Left hindlimb (tissue), 1 donor: ENCODE data around the gene FHIT.

Experiments
- DNase-seq: peaks from one replicate; pipeline ENCODE4 v3.0.0-alpha.2; 2018

The FHIT gene

GRCh38 chr3:60065227-60065868 lies 1185.9 kb downstream of the FHIT start:
- no peak for DNase-seq

DNA sequence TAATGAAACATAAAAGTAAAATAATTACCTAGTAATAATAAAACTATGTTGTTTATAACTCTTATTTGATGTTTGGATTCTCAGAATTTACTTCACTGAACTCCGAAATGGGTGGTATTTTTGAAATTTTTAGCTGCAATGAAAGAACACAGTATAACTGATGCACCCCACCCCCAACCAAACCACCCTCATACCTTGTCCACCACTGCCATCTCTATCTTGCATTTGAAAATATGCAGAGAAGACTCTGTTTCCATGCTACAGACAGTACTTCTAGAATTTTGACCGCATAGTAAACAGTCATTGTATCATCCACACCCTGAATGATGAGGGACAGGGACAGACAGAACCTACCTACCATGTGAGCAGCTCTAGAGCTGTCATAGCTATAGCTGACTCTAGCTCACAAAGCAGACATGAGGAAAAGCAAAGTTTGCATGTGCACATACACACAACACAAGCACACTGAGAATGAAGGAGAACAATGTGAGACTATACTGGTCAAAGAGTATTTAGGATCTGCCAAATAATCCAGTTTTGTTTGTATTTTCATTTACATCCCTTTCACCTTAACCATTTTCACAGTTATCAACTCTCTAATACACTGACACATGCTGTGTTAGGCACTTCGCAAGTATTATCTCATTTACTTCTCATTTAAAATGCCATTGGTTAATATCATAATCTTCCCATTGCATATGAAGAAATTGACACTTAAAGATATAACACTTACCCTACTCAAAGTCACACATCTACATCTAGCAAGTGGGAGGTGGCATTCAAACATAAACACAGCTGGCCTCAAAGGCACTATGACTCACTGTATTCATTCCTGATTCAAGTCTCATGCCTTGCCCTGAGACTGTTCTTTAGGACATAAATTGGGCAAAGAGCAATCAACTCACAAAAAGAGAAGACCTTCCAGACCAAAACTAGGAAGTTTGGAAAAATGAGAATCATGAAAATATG lies 1186.8 kb downstream of the FHIT start:
- no peak for DNase-seq

DNA sequence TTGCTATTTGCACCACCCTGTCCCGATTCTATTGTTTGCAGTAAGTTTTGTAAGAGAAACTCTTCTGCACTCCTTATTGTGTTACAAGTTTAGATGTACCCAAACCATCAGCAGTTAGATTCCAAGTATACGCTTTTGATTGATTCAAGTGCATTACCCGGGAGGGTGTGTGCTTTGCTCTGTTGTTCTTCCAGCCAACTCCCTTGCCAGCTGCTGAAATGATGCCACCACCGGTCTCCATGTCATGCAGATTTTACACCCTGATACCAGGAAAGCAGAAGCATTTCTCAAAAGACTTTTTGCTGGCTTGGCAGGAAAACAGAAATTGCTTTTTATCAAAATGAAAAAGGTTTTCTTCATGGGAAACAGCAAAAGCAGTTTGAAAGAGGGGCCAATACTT lies 1194.8 kb downstream of the FHIT start:
- no peak for DNase-seq

GRCh38 chr3:60055765-60056164 lies 1195.5 kb downstream of the FHIT start:
- DNase-seq: peak; percentile 26

DNA sequence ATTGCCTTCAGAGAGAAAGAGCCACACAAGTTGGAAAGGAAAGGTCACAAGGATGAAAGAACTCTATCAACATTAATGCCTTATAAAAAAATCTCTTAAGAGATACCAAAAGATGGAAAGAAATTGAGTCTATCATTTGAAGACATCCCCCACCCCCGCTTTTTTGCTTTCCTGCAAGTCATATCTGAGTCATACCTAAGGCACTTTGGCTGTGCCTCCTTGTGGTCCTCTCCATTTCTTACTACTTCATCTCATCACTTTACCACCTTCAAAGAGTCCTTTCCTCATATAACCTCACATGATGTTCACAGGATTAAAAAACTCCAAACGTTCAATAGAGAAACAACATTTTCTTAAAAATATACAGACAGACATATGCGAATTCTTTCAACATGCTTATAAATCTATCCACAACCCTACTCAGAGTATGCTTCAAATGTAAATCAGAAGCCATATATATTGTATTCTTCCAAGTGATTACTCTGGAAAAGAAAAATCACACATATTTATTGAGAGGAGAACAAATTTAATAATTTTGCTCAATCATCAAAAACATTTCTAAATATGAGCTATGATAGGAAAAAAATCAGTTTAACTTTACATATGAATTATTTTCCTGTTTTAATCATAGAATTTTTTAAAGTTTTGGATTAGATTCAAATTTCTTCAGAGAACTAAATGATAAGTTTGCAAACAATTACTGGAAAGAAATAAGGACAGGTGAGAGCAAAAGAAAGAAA lies 1197.6 kb downstream of the FHIT start:
- no peak for DNase-seq

DNA sequence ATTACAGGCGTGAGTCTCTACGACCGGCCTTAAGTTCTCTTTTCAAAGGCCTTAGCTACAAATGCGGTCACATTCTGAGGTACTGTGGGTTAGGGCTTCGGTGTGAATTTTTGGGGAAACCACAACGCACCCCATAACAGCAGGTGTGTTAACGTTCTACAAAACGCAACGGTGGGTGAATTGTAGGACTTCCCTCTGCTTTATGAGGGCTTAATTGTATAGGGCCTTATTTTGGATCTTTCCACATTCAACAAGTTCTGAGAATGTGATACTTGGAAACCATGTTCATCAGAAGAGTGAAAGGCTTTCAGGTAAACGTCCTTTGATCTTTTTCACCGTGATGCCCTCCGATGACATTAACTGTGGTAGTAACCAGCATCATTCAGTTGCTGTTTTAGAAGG lies 1202.8 kb downstream of the FHIT start:
- no peak for DNase-seq

- no peak for DNase-seq
Measured at GRCh38 chr3:60047426-60048200, 1203.6 kb downstream of the FHIT start.

GRCh38 chr3:60046210-60046609 lies 1205.0 kb downstream of the FHIT start:
- DNase-seq: no peak

GRCh38 chr3:60045686-60046085 lies 1205.6 kb downstream of the FHIT start:
- no peak for DNase-seq

DNA sequence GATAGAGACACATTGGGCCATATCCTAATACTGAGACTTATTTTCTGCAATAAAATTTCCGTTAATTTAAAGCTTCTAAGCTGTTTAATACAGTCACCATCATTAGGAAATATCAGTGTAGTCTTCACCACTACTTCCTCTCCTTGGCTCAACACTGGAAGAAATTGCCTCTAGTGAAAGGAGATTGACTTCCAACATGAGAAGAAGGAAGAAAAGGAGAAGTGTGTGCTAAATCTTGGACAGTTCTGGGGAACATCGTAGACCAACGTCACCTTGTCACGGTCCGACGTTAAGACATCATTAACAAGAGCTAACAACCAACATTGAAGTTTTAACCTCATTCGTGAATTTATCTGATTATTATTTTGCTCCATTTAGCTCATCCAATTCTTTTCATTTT lies 1214.4 kb downstream of the FHIT start:
- DNase-seq: no peak

DNA sequence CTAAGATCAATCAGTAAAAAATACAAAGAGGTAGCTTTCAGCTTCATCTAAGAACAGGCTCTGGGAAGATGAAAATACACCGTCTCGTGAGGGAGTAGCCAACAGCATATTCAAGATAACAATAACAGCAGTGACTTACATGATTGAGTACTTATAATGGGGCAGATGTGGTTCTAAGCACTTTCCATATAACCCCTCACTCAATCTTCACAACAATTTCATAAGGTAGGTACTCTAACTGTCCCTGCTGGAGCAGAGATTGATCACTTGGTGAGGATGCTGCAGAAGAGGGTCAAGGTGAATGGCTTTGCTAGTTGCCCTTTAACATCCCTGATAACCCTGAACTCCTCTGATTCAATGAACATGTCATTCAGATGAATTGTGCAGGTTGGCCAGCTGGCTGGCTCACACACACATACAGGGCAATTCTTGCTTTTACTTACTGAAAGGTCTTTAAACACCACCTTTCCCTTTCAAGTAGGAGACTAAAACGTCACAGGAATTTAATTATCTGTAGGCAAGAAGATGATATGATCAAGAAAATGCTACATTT lies 1217.3 kb downstream of the FHIT start:
- DNase-seq: no peak

- DNase-seq: no peak
Measured at GRCh38 chr3:60030982-60031381, 1220.3 kb downstream of the FHIT start.

- no peak for DNase-seq
Measured at GRCh38 chr3:60028233-60028632, 1223.0 kb downstream of the FHIT start.

DNA sequence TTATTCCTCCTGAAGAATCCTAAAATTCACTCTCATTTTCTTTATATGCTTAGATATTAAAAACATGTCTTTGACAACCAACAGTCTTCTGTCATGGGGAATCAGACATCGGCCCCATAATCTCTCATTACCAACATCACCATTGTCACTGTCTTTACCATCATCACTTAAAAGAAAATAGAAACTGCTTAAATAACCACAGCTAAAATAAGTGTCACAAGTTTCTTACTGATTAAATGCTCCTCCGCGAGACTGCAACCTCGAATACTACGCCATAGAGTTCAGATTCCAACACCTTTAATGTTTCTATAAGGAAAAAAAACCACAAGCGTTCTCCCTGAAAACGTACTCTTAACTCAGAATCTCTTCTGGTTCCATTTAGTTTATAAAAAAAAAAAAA lies 1223.9 kb downstream of the FHIT start:
- no peak for DNase-seq

- no peak for DNase-seq
Measured at GRCh38 chr3:60025096-60026050, 1225.9 kb downstream of the FHIT start.

DNA sequence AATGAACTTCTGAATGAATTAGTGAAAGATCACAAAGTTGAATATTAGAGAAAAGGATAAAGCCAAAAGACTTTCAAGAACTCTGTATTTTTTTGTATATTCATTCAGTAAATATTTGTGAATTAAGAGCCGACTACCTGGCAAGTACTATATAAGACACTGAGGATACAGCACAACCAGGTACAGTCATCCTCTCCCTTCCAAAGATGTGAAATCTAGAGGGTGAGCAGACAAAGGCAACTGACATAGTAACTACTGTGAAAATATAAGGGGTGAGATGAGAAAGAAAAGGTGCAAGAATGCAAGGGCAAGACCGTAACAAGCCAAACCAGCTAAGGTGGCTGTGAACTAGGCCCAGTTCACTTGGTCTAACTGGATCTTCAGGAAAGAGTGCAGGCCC lies 1226.9 kb downstream of the FHIT start:
- DNase-seq: no peak

DNA sequence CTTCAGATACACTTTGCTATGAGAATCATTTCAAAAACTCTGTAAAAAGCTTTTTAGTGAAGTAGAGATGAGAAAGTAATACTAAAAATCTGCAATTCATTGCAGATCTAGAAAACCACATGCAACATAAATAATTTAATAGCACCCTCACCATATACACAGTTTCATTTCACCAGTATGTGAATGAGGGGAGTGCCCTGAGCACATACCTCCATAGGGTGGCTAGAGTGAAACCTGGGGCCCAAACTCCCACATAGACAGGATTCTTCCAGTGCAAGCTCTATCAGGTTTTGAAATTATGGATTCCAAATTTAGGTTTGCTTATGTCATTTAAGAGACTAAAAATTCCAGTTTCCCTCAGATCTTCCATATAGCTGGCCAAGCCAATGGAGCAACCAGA lies 1228.1 kb downstream of the FHIT start:
- no peak for DNase-seq

DNA sequence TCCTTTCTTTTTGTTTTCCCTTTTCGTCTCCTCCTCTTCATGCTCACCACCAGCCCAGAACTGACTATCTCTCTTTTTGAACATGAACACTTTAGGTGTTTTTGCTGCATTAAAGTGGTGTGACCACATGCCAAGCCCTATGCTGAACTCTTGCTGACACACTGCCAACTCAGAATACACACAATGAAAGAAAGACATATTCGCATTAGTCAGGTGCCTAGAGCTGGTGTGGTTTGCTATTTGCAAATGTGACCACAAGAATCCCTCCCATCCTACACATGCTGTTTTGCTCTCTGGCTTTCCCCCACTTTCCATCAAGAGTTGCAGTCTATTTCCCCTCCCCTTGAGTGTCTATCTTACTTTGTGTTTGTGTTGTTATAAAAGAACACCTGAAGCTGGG lies 1233.6 kb downstream of the FHIT start:
- no peak for DNase-seq

- no peak for DNase-seq
Measured at GRCh38 chr3:60015032-60015705, 1236.1 kb downstream of the FHIT start.

DNA sequence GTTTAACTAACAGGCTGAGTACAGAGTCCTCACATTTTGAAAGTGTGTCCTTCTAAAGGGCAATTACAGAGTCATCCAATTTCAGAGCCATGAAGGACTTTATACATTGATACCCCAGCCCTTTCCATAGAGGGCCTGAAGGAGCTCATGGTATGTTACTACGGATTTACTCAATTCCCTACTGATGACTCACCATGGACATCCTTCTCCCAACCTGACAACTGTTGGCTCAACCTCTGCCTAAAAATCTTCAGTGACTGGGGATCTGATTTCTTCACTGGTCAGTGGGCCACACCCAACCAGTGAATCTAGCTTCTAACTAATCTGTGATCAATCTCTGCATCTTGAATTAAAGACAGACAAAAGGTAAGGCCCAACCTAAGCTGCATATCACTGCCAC lies 1238.0 kb downstream of the FHIT start:
- DNase-seq: no peak

DNA sequence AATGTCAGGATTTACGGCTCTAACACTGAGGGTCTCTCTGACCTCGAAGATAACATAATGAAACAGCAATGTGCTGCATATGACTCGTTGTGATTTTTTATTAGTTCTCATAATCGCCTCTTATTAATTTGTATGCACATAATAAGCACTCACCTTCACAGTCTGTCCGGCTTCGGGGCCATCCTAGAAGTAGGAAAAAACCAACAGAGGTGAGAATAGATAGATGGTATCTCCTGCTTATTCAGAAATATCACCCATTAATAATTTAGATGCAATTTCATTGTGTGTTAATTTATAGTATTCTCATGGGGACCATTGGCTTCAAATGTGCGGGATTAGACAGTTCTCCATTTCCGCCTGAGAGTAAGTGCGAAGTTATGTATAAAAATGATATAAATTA lies 1240.0 kb downstream of the FHIT start:
- no peak for DNase-seq
